ENCODE measurements around the gene COA1.
"Not testable (repeated sequence)": the region's sequence is repeated elsewhere in the genome, so short reads cannot be mapped to it uniquely, and the experiment has no call there.

Gene COA1

GRCh38 chr7:43758029-43758821 is 28.9 kb upstream of the COA1 start, which contains the start of gene BLVRA:
BLVRA (plus strand) TSS chr7:43758680; CDS start chr7:43771159, 12,479 bp downstream.
- peak; percentile 57 for DNase-seq (ENCODE audit: low read depth)

- no peak for DNase-seq (ENCODE audit: low read depth)
Measured at GRCh38 chr7:43757073-43757720, 27.9 kb upstream of the COA1 start.

DNA sequence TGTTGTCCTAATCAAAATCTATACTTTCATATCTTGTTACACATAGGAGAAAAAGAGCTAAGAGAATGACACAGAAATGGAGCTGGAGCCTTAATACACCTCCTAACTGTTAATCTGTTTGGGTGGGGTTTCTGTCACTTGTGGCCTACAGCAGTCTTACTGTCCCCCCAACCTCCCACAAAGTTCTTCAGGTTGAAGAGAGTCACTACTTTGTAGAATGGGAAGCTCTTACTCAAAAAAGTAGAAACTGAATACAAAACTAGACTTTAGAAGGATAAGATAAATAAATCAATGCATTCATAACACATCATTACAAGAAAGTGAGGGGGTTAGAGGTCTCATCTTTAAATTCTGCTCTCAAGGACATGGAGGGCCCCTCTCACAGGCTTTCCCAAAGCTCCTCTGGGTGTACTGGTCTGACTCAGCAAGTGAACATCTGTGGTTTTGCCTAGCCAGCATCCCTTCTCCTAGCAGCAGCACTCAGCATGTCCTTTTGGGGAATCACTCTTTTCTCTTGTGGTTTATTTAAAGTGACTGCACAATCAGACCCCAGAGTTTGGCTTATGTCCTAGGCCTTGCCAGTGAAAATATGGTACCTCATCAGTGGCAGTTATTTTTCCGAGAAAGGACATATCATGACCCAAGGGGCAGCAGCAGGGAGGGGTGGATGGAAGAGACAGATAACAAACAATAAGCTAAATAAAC is 27.2 kb upstream of the COA1 start:
- no peak for DNase-seq (ENCODE audit: low read depth)

DNA sequence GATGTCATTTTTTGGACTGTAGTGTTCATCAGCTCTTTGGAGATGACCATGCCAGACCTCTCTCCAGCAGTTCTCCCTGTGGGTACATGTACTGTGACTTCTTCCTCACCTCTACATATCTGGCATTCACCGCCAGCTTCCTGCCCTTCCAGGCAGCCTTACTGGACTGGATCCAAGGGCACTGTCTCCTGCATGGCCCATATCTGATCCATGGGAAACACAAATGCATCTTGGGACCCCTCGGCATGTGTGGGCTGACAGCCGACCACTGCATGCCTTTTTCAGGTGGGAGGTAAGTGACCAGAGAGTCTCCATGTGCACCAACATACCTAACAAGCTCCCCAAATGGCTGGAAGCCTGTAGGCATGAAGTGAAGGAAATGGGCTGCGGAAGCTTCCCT is 25.3 kb upstream of the COA1 start:
- no peak for DNase-seq (ENCODE audit: low read depth)

GRCh38 chr7:43753843-43754242 is 24.5 kb upstream of the COA1 start:
- DNase-seq (ENCODE audit: low read depth) = no peak

DNA sequence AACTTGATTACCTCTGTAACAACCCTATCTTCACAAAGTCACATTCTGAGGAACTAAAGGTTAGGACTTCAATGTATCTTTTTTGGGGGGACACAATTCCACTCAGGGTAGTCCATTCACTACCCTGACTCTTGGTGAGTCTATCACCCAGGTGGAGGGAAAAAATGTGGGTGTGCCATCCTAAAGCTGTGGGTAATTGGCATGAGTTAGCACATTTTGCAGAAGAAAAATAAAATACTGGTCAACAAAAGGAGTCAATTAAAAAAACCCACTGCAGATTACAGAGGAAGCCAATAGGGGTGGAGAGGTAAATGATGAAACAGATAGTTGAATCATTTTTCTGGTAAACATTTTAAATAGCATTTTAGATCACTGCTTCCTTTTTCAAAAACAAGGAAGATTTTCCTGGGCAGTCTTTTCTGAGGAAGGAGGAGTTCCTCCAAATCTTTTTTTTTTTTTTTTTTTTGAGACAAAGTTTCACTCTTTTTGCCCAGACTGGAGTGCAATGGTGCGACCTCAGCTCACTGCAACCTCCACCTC is 24.0 kb upstream of the COA1 start:
- DNase-seq (ENCODE audit: low read depth) = no peak

- no peak for DNase-seq (ENCODE audit: low read depth)
Measured at GRCh38 chr7:43752411-43752810, 23.1 kb upstream of the COA1 start.

DNA sequence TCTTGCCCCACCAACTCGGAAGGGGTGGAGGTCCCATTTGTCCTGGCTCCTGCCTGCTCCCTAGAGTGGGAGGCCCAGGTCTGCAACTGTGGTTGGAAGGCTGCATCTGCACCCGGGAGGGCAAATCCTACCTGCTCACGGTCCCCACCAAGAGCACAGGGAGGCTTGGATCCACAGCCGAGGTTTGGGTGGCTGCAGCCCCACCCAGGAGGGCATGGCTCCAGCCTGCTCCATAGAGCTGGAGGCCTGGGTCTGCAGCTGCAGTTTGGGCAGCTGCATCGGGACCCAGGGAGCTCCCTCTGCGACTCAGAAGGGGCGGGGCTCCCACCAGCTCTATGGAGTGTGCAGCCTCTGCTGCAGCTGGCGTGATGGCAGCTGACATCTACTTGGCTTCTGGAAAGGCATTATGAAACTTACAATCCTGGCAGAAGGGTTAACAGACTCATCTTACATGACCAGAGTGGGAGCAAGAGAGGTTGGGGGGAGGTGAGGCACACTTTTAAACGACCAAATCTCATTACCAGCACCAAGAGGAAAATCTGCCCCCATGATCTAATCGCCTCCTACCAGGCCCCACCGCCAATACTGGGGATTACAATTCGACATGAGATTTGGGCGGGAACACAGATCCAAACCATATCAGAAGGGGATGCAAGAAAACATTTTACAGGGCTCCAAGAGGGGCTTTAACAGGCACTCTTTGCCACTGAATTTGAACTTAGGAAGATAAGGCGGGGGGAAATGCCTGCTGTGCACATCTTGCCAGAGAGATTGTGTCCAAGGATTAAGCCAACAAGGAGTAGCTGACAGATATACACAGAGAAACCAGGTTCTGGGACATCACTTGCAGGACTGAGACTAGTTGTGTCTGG is 20.9 kb upstream of the COA1 start:
- no peak for DNase-seq (ENCODE audit: low read depth)

DNA sequence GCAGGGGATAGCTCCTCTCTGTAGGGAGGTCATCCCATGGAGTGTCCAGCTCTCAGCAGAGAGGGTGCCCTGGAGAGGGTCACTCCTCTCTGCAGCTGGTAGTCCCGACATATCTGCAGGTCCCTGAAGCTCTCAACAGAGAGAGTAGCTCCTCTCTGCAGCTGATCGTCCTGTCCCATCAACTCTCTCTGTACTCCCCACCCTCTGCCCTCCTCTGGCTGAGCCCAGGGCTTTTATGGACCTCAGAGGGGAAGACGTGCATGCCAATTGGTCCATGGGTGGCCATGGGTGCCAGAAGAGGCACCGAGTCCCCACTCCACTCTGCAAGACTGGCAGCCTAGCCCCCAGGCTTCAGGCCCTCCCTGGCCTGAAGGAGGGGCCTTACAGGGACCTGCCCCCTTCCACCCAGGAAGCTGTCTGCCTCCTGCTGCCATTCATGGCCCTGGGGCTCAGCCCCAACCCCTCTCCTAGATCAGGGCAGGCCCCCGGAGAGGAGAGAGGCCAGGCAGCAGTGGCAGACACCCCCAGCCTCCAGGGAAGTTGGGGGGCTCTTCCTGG is 20.1 kb upstream of the COA1 start:
- no peak for DNase-seq (ENCODE audit: low read depth)

DNA sequence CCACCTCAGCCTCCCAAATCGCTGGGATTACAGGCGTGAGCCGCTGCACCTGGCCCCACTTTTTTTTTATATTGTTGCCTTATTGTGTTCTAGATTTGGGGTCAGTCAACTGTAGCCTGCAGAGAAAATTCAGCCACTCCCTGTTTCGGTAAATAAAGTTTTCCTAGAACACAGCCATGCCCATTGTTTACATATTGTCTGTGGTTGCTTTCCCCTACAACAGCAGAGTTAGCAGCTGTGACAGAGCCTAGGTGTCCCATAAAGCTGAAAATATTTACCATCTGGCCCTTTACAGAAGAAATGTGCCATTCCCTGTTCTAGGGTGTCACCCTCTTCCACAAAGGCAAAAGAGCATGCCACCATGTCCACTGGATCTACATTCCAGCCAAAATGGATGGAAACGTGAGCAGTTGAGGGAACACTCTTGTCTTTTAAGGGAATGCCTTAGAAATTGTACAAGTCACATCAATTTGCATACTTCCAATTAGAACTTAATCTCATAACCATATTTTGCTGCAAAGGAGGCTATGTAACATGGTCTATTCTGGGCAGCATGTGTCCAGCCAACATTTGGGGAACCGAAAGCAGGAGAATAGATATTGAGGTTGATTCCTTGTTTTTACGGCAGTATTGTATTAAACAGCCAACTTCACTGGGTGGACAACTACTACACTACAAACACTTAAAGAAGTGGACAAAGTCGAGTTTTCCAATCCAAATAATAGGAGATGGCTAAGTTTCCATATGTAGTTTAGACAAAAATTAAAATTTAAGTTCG is 18.2 kb upstream of the COA1 start:
- no peak for DNase-seq (ENCODE audit: low read depth)

DNA sequence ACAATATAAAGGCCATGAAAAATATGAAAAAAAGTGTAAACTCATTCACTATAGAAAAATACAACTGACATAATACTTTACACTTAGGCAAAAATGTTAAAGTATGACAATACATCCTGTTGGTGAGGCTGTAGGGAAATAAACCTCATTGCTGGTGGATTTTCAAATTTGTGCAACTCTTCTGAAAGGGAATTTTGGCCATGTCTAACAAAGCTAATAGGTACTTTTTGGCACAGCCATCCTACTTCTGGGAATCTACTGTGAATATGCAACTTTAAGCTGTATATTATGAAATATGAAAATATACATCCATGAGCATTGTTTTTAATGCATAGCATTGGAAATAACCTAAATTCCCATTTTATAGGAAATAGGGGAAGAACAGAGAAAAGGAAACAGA is 13.4 kb upstream of the COA1 start:
- DNase-seq (ENCODE audit: low read depth) = no peak

DNA sequence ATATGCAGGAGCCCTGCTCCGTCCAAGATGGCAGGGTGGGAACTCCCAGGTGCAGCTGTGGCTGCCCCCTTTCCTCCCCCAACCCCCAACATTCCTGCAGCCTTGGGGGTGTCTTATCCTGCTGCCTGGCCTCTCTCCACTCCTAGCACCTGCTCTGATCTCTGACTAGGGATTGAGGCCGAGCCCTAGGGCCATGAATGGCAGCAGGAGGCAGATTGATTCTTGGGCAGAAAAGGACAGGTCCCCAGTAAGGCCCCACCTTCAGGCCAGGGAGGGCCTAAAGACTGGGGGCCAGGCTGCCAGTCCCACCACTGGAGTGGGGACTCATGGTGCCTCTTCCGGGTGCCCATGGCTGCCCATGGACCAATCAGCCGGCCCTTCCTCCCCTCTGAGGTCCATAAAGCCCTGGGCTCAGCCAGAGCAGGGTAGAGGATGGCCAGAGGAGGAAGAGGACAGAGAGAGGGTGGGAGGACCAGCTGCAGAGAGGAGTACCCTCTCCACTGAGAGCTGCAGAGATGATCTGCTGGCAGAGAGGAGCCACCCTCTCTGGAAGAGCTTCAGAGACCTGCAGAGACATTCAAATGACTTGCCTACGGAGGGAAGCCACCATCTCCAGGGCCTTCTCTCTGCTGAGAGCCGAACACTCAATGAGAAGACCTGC is 8.3 kb upstream of the COA1 start:
- no peak for DNase-seq (ENCODE audit: low read depth)

GRCh38 chr7:43735802-43736603 is 6.7 kb upstream of the COA1 start:
- no peak for DNase-seq (ENCODE audit: low read depth)

DNA sequence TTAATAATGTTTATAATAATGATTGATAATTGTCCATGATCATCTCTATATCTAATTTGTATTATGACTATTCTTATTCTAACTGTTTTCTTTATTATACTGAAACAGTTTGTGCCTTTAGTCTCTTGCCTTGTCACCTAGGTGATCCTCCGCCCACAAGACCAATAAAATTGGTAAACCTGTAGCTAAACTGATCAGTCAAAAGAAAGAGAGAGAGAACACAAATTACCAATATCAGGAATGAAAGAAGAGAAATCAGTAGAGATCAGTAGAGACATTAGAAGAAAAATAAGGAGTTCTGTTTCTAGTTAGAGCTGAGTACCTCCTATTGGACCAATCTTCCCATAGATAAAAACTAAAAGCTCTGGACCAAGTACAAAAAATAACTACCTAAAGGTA is 6.1 kb upstream of the COA1 start:
- no peak for DNase-seq (ENCODE audit: low read depth)

GRCh38 chr7:43734575-43735332 is 5.4 kb upstream of the COA1 start:
- DNase-seq (ENCODE audit: low read depth) = not testable (repeated sequence)

DNA sequence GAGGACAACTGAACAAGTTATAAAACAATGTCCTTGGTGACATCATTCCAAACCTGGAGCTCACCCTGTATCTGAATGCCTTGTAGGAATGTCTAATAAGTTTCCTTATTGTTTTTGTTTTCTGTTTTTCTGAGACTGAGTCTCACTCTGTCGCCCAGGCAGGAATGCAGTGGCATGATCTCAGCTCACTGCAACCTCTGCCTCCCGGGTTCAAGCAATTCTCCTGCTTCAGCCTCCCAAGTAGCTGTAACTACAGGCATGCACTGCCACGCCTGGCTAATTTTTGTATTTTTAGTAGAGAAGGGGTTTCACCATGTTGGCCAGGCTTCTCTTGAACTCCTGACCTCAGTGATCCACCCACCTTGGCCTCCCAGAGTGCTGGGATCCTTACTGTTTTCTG is 2.2 kb upstream of the COA1 start:
- not testable (repeated sequence) for DNase-seq (ENCODE audit: low read depth)

DNA sequence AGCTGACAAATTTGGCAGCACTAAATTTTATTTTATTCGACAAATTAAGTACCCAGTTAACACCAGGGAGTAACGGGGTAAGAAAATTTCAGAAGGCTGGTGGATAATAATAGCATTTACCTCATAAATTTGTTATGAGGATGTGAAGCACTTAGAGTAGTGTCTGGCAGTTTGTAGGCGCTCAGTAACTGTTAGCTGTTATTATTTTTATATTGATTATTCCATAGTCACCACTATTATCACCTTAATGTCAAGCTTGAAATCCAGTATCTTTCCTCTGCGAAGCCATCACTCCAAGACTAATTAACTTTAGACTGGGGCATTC is 563 bp upstream of the COA1 start:
- no peak for DNase-seq (ENCODE audit: low read depth)

- no peak for DNase-seq (ENCODE audit: low read depth)
Measured at GRCh38 chr7:43727494-43727893, 1.8 kb downstream of the COA1 start.

GRCh38 chr7:43727003-43727402 is 2.3 kb downstream of the COA1 start:
- DNase-seq (ENCODE audit: low read depth) = no peak
